ENCODE results near the gene SMIM17.

The SMIM17 gene

DNA sequence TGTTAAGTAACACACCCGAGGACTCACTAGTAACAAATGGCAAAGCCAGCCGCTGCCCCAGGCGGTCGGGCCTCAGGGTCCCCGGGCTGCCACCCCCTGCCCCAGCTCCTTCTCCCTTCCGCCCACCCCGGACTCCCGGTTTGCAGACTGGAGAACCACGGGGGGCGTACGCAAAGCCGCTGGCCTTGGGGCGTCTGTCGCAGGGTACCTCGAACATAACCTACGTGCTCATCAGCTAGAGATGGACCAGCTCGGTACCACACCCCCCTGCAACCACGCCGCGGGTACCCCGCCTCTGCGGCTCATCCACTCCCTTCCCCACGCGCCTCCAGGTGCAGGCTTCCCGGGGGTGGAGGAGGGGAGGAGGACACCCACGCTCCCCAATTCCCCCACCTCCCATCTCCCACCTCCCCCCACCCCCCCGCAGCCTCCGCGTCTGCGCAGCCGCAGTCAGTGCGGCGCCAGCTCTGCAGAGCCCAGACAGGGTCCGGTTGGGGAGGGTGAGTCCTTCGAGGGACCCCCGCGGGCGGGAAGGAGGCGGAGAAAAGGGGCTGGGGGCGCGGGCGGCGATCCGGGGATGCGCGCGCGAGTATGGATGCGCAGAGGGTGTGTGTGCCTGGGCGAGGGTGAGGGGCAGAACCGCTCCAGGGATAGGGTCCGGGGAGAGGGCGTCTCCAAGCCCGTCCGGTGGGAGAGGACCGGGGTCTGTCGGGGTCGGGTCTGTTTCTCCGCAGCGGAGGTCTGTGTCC, at the start of gene SMIM17:
Gene SMIM17, plus strand, starts transcription at position 449 of the 749 bp plus-strand sequence. CDS start 2,509 bp downstream, outside the sequence.
- DNase-seq, result no peak

DNA sequence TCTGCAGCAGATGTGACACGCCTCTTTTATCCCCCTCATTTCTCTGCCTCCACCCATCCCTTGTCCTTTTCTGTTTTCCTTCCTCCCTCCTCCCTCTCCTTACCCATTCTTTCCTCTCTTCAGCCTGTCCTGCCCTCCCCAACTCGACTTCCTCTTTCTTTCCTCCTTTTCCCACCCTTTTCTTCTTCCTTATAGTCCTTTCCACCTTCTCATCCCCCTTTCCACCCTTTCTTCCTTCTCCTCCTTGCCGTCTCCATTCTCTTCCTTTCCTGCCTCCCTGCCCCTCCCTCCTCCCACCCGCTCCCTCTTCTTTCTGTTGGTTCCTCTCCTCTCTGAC, 48.5 kb upstream of the SMIM17 start:
- no peak for DNase-seq

GRCh38 chr19:56594783-56595547, 48.0 kb upstream of the SMIM17 start, which contains the start of gene ZNF71:
Gene ZNF71 (plus strand): TSS chr19:56595302. CDS start chr19:56601559, 6,257 bp downstream.
- peak; percentile 93 for DNase-seq

DNA sequence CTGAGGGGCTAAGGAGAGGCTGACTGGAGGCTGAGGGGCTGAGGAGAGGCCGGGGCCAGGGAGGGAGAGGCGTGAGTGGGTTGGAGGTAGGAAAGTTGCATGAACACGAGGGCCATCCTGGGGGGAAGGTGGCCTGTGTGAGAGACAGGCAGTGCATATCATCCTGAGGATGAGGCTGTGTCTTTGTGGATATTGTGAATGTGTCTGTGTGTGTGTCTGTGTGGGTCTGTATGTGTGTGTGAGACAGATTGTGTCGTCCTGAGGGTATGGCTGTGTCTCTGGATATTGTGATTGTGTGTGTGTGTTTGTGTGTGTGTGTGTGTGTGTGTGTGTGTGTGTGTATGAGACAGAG, 47.4 kb upstream of the SMIM17 start:
- no peak for DNase-seq

DNA sequence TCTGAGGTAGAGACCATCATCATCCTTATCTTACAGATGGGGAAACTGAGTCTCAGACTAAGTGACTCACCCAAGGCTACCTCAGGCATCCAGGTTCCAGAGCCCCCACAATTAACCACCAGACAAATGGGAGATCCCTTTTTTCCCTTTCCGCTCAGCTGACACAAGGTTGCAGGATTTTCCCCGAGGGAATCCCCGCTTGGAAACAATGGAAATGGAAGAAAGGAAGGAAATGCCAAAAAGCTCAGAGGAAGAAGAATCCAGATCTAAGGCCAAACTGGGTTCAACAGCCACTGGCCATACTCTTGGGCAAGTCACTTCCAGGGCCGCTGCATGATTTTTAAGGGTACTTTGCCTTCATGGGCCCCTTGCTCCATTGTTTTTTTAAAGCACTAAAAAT, 46.3 kb upstream of the SMIM17 start:
- no peak for DNase-seq

DNA sequence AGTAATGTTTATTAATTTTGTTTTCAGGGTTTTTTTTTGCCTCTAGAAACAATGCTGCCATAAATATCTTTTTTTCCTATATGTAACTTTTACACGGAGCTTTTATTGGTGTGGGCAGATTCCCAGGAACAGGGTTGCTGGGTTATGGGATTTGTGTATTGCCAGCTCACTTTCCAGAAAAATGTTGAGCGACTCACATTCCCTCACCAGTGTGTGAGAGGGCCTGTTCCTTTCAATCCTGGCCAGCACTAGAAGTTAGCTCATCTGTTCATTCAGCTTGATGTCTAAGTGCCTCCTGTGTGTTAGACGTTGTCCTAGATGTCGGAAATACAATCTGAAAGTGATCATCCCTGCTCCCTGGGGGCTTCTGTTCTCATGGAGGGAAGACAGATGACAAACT, 45.3 kb upstream of the SMIM17 start:
- no peak for DNase-seq

GRCh38 chr19:56601375-56601774, 41.6 kb upstream of the SMIM17 start:
- no peak for DNase-seq

GRCh38 chr19:56603829-56604228, 39.1 kb upstream of the SMIM17 start:
- no peak for DNase-seq

- no peak for DNase-seq
Observed at GRCh38 chr19:56608274-56608964, 34.5 kb upstream of the SMIM17 start.

GRCh38 chr19:56611288-56611687, 31.7 kb upstream of the SMIM17 start:
- DNase-seq, result no peak

DNA sequence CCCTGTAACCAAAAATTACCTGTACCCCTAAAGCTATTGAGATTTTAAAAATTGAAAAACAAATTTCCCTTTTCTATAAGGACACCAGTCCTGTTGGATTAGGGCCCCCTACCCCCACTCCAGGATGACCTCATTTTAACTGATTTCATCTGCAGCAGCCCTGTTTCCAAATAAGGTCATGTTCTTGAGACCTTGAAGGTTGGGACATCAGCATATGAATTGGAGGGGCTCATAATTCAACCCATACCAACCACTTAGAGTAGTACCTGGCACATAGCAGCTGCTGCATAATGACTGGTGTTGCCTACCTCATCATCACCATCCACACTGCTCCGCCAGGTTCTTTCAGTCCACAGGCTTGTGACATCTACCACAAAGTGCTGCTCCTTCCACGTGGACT, 30.2 kb upstream of the SMIM17 start:
- no peak for DNase-seq

- no peak for DNase-seq
Observed at GRCh38 chr19:56613639-56614038, 29.3 kb upstream of the SMIM17 start.

GRCh38 chr19:56617531-56617930, 25.4 kb upstream of the SMIM17 start:
- DNase-seq, result no peak

- no peak for DNase-seq
Observed at GRCh38 chr19:56619121-56619520, 23.8 kb upstream of the SMIM17 start.

GRCh38 chr19:56622374-56622773, 20.6 kb upstream of the SMIM17 start:
- DNase-seq, result no peak

DNA sequence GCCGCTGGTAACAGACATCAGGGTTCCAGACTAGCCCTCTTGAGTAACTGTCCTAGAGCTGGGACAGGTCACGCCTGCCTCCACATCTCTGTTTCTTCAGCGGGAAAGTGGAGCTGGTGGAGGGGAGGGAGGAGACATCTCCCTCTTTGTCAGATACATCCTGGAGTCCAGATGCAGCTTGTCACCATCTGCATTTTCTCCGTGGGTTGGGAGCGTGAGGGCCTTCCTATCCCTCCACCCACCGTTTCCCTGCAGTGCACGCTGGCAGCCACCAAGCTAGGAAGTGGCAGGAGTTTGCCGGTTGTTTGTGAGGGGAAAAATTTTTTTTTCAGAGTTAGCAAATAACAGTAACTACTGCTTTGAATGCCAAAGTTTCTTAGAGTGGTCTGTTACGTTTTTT, 20.0 kb upstream of the SMIM17 start:
- no peak for DNase-seq

GRCh38 chr19:56625708-56626107, 17.3 kb upstream of the SMIM17 start:
- DNase-seq, result no peak

DNA sequence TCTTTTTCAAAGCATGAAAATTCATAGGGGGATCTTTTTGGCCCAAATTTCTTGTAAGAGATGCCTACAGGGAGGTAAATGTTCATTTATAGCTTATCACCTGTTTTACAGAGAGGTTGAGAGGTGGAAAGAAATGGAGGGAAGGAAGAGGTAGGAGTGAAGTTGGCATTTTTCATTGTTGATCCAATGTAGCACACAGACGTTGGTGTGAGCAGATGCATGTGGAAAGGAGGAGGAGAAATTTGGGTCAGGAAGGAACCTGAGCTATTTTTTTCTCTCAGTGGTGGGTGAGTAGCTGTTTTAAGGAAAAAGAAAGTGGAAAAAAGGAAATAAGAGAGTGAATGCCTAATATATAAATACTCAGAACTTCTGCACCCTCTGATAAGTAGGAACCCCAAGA, 9.9 kb upstream of the SMIM17 start:
- no peak for DNase-seq

GRCh38 chr19:56637976-56638555, 4.9 kb upstream of the SMIM17 start:
- DNase-seq, result no peak

DNA sequence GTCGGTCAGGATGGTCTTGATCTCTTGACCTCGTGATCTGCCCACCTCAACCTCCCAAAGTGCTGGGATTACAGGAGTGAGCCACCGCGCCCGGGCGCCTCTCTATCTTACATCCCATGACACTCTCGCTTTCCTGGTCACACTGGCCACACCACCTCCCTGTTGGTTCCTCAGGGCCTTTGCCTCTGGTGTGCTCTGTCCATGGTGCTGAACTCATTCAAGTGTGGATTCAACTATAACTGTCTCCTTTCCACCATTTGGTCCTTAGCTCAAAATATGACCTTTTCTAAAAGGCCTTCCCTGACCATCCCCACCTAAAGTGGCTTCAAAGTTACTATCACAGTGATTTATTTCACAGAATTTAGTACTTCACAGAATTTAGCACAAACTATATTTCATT, 3.7 kb upstream of the SMIM17 start:
- DNase-seq, result no peak

- no peak for DNase-seq
Observed at GRCh38 chr19:56643460-56643955, 549 bp downstream of the SMIM17 start.

DNA sequence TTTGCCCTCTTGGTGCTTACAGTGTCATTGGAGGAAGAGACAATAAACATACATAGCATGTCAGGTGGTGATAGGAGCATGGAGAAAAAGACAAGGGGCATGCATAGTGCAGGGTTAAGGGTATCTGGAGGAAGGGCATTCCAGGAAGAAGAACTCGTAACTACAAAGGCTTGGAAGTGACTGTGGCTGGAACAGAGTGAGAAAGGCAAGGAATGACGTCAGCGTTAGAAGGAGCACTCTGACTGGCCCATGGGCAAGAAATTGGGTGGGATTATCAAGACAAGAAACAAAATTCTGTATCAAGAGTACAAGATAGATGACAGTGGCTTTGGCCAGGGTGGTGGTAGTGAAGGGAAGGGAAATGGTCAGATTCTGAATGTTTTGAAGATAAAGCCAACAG, 11.2 kb downstream of the SMIM17 start:
- no peak for DNase-seq

DNA sequence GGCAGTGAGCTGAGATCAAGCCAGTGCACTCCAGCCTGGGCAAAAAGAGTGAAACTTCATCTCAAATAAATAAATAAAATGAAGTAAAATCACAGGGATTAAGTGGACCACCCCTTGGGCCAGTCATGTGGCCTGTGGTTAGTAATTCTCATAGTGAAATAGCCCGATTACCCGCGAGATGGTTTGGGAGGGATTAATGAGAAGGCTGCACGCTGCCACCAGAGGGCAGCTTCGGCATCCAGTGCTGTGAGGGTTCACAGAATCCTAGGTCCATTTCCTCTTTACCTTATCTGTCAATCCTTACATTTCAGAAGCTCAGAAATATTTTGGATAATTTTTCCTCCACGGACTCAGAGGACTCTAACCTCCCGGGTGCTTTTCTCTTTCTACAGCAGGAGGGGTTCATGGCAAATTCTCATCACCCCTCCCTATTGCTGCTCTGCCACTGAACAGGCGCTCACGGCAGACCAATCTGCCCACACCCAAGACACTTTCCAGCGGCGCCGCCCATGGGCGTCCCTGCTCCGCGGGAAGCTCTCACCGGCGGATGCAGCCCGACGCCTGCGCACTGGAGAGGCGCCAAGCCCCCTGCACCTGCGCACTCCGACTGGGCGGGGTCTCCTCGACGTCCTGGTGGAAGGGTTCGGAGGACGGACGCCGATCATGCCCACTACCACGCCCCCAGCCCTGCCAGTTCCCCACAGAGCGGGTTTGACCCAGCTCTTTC, 17.6 kb downstream of the SMIM17 start:
- DNase-seq, result no peak

All from NCI-H1105 (cell line).